ENCODE results near the gene UBR1. TPM values are rescaled to one million over a fixed set of nuclear protein-coding genes. Genes with fewer than 3 reads are reported as not detected.
"Not testable (repeated sequence)": the region's sequence is repeated elsewhere in the genome, so short reads cannot be mapped to it uniquely, and the experiment has no call there.

The UBR1 gene
- total RNA-seq, 1 donor from 2014 or later, result 33.2 TPM

- Histone ChIP-seq H3K4me3 (no peak overlapping the region), H3K36me3 (no peaks in the 10 kb centered on the region), H3K9me3 (ENCODE audit: low read depth) (no peaks in the 10 kb centered on the region), H3K79me2 (ENCODE audit: low read depth) (no peaks in the 10 kb centered on the region), H3F3A (ENCODE audit: low read depth) (no peaks in the 10 kb centered on the region), H2AFZ (replicated peaks) (no peak overlapping the region), H3K27ac (no peak overlapping the region), H4K20me1 (ENCODE audit: low read depth) (no peaks in the 10 kb centered on the region), H3K9ac (no peak overlapping the region), H3K27me3 (no peaks in the 10 kb centered on the region), H3K4me1 (no peaks in the 10 kb centered on the region), H3K4me2 (no peak overlapping the region)
- Mint-ChIP-seq H3K4me3 (no peak overlapping the region), H3K27me3 (ENCODE audit: insufficient read depth, low read depth) (no peaks in the 10 kb centered on the region), H3K27ac (no peak overlapping the region), H3K4me1 (no peaks in the 10 kb centered on the region), H3K9me3 (no peaks in the 10 kb centered on the region), H3K36me3 (peaks cover 13% of the 10 kb centered on the region)
- TF ChIP-seq EZH2 (IDR thresholded peaks at IDR 0.05), result no peak
- no peak for TF ChIP-seq EZH2phosphoT487 (IDR thresholded peaks at IDR 0.05)
- no peak for TF ChIP-seq CTCF (IDR thresholded peaks at IDR 0.05)
- DNase-seq (ENCODE audit: low spot score), result no peak
Measured at GRCh38 chr15:43048935-43049334, 56.9 kb downstream of the UBR1 start.

- Histone ChIP-seq H3F3A (ENCODE audit: low read depth) (no peaks in the 10 kb centered on the region), H3K79me2 (ENCODE audit: low read depth) (no peaks in the 10 kb centered on the region), H3K36me3 (no peaks in the 10 kb centered on the region), H3K9me3 (ENCODE audit: low read depth) (no peaks in the 10 kb centered on the region), H3K4me2 (no peak overlapping the region), H3K4me3 (no peak overlapping the region), H4K20me1 (ENCODE audit: low read depth) (no peaks in the 10 kb centered on the region), H3K27ac (no peak overlapping the region), H3K27me3 (no peaks in the 10 kb centered on the region), H2AFZ (replicated peaks) (no peak overlapping the region), H3K4me1 (no peaks in the 10 kb centered on the region), H3K9ac (no peak overlapping the region)
- H3K27ac Mint-ChIP-seq, result no peak overlapping the region
- no peaks in the 10 kb centered on the region for H3K9me3 Mint-ChIP-seq
- no peak overlapping the region for H3K4me3 Mint-ChIP-seq
- TF ChIP-seq EZH2phosphoT487 (IDR thresholded peaks at IDR 0.05) (no peak), CTCF (IDR thresholded peaks at IDR 0.05) (no peak), EZH2 (IDR thresholded peaks at IDR 0.05) (no peak)
- H3K27me3 Mint-ChIP-seq (ENCODE audit: insufficient read depth, low read depth), result no peaks in the 10 kb centered on the region
- H3K36me3 Mint-ChIP-seq, result peaks cover 20% of the 10 kb centered on the region
- DNase-seq (ENCODE audit: low spot score), result no peak
- no peaks in the 10 kb centered on the region for H3K4me1 Mint-ChIP-seq
Measured at GRCh38 chr15:43046484-43046883, 59.4 kb downstream of the UBR1 start.

GRCh38 chr15:43042885-43043284, 63.0 kb downstream of the UBR1 start:
- no peak overlapping the region for H3K4me3 ChIP-seq
- H3K27me3 ChIP-seq, result no peaks in the 10 kb centered on the region
- no peaks in the 10 kb centered on the region for H3K27me3 Mint-ChIP-seq (ENCODE audit: insufficient read depth, low read depth)
- no peak overlapping the region for H3K4me3 Mint-ChIP-seq
- H3K9me3 ChIP-seq (ENCODE audit: low read depth), result no peaks in the 10 kb centered on the region
- H2AFZ ChIP-seq (replicated peaks), result no peak overlapping the region
- H3K36me3 ChIP-seq, result no peaks in the 10 kb centered on the region
- H3K4me1 Mint-ChIP-seq, result no peaks in the 10 kb centered on the region
- H3K9me3 Mint-ChIP-seq, result peaks cover 2% of the 10 kb centered on the region
- TF ChIP-seq CTCF (IDR thresholded peaks at IDR 0.05) (no peak), EZH2 (IDR thresholded peaks at IDR 0.05) (no peak), EZH2phosphoT487 (IDR thresholded peaks at IDR 0.05) (no peak)
- H4K20me1 ChIP-seq (ENCODE audit: low read depth), result no peaks in the 10 kb centered on the region
- no peaks in the 10 kb centered on the region for H3K79me2 ChIP-seq (ENCODE audit: low read depth)
- H3F3A ChIP-seq (ENCODE audit: low read depth), result no peaks in the 10 kb centered on the region
- no peak overlapping the region for H3K9ac ChIP-seq
- no peak for DNase-seq (ENCODE audit: low spot score)
- no peaks in the 10 kb centered on the region for H3K4me1 ChIP-seq
- H3K36me3 Mint-ChIP-seq, result peaks cover 21% of the 10 kb centered on the region
- no peak overlapping the region for H3K27ac ChIP-seq
- H3K27ac Mint-ChIP-seq, result no peak overlapping the region
- H3K4me2 ChIP-seq, result no peak overlapping the region

- not testable (repeated sequence) for H3K79me2 ChIP-seq (ENCODE audit: low read depth); H3K4me3 ChIP-seq; H3K27ac ChIP-seq; H3K36me3 ChIP-seq; H3K9ac ChIP-seq; H3K27me3 Mint-ChIP-seq (ENCODE audit: insufficient read depth, low read depth); H3K9me3 Mint-ChIP-seq; H3K4me1 Mint-ChIP-seq; H3F3A ChIP-seq (ENCODE audit: low read depth); H4K20me1 ChIP-seq (ENCODE audit: low read depth); H3K4me3 Mint-ChIP-seq; H2AFZ ChIP-seq (replicated peaks); H3K4me1 ChIP-seq; H3K27ac Mint-ChIP-seq; H3K27me3 ChIP-seq; H3K9me3 ChIP-seq (ENCODE audit: low read depth); H3K4me2 ChIP-seq; DNase-seq (ENCODE audit: low spot score)
- H3K36me3 Mint-ChIP-seq, result peaks cover 32% of the 10 kb centered on the region
Measured at GRCh38 chr15:43041085-43041484, 64.8 kb downstream of the UBR1 start.

- H3K79me2 ChIP-seq (ENCODE audit: low read depth); H3K9me3 ChIP-seq (ENCODE audit: low read depth); H3K27me3 Mint-ChIP-seq (ENCODE audit: insufficient read depth, low read depth); H3K27ac ChIP-seq; H3K4me1 ChIP-seq; H2AFZ ChIP-seq (replicated peaks); H3K9ac ChIP-seq; H3K4me2 ChIP-seq; H3K9me3 Mint-ChIP-seq; H3K27ac Mint-ChIP-seq; H3F3A ChIP-seq (ENCODE audit: low read depth); H3K4me3 Mint-ChIP-seq; DNase-seq (ENCODE audit: low spot score); H3K27me3 ChIP-seq; H4K20me1 ChIP-seq (ENCODE audit: low read depth); H3K4me1 Mint-ChIP-seq; H3K4me3 ChIP-seq: not testable (repeated sequence)
- H3K36me3 ChIP-seq, result peaks cover 20% of the 10 kb centered on the region
- H3K36me3 Mint-ChIP-seq, result peaks cover 33% of the 10 kb centered on the region
Measured at GRCh38 chr15:43035240-43035639, 70.6 kb downstream of the UBR1 start.
